ENCODE data around the gene TRIM65. TPM values are rescaled to one million over a fixed set of nuclear protein-coding genes. Genes with fewer than 3 reads are reported as not detected.
A peak's percentile ranks its signal among the peaks of the same experiment; 100 is the strongest.
"Not testable (repeated sequence)": the region's sequence is repeated elsewhere in the genome, so short reads cannot be mapped to it uniquely, and the experiment has no call there.

TRIM65 gene
- total RNA-seq, 1 experiment from 2014 or later, result 49.4 TPM

DNA sequence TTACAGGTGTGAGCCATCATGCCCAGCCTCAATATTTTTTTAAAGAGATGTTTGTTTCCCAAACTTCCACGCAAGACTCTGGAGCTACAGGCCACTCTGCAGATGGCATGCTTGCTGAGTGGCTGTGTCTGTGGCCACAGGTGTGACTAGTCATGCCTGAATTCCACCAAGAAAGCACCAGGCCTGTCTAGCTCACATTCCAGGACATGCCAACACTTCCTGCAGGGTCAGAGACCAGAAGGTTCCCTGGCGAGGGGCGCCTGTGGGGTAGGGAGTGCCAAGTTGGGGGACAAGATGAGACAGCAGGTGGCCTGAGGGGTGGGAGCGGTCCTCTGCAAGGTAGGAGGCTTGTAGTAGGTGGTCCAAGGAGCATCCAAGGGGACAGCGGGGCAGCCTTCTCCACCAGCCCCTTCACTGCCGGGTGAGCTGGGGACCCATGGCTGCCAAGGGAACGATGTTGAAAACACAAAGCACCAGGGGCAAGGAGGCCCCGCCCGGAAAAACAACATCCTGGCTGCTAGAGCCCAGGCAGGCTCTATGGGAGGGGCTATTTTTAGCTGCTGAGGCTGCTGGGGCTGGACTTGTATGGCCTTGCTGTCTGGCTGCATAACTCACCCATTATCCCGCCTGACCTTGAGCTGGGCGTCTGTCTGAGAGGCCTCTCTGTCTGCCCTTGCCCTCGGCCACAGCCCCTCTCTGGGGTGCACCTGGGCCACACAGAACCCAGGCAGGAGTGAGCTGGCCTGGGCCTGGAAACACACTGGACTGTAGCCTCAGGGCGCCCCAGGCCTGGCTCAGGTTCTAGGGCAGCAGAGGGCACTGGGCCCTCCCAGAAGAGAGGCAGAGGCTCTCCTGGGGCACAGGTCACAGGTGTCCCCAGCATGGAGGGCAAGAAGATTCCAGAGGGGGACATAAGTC lies 24.1 kb downstream of the TRIM65 start:
- peak; percentile 84 for DNase-seq
- H3K27me3 ChIP-seq, result no peaks in the 10 kb centered on the region
- no peak overlapping the region for H3K4me3 ChIP-seq
- H3K9me3 ChIP-seq, result no peaks in the 10 kb centered on the region
- peaks cover 24% of the 10 kb centered on the region for H3K36me3 ChIP-seq

DNA sequence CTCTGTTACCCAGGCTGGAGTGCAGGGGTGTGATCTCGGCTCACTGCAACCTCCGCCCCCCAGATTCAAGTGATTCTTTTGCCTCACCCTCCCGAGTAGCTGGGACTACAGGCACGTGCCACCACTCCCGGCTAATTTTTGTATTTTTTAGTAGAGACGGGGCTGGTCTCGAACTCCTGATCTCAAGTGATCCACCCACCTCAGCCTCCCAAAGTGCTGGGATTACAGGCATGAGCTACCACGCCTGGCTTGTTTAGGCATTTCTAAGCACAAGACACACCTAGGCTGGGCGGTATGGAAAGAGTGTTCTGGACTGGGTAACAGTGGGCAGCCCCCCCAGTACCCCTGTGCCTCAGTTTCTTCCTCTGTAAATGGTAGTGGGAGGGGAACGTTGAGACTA lies 26.5 kb downstream of the TRIM65 start:
- not testable (repeated sequence) for H3K9me3 ChIP-seq, H3K27me3 ChIP-seq, DNase-seq, H3K4me3 ChIP-seq
- H3K36me3 ChIP-seq, result peaks cover 11% of the 10 kb centered on the region

DNA sequence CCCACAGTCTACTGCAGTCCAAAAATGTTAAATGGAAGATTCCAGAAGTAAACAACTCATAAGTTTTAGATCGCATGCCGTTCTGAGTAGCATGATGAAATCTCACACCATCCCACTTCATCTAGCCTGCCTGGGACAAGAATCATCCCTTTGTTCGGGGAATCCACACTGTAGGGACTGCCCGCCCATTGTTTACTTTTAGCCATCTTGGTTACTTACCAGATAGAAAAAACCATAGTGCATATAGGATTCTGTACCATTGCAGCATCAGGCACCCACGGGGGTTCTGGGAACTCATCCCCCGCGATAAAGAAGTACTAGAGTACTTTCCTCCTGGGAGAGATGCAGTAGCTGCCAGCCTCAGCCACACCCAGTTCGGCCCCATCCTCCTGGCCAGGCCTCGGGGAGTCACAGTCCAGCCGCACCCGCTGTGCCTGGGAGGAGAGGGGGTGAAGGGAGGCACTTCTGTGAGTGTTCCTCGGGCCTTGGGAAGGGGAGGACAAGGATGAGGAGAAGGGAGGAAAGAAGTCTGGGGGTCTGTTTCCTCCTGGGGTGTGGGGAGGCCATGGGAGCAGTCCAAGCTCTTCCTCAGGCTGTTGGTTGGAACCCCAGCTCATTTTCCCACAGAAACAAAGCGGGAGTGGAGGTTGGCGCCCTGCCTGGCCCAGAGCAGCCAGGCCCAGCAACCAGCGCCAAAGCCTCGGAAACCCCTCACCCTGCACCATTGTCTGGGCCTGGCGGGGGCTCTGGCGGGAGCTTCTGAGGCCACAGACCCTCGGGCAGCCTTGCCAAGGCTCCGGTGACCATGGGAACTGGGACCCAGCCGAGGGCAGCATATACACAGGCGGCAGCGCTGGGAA lies 27.2 kb downstream of the TRIM65 start:
- no peaks in the 10 kb centered on the region for H3K27me3 ChIP-seq
- peak; percentile 89 for DNase-seq
- H3K9me3 ChIP-seq, result no peaks in the 10 kb centered on the region
- H3K36me3 ChIP-seq, result peaks cover 7% of the 10 kb centered on the region
- peak overlapping the region; percentile 8 for H3K4me3 ChIP-seq

- not testable (repeated sequence) for DNase-seq
These were observed 27.9 kb downstream of the TRIM65 start for GRCh38 chr17:75868730-75869281.

DNA sequence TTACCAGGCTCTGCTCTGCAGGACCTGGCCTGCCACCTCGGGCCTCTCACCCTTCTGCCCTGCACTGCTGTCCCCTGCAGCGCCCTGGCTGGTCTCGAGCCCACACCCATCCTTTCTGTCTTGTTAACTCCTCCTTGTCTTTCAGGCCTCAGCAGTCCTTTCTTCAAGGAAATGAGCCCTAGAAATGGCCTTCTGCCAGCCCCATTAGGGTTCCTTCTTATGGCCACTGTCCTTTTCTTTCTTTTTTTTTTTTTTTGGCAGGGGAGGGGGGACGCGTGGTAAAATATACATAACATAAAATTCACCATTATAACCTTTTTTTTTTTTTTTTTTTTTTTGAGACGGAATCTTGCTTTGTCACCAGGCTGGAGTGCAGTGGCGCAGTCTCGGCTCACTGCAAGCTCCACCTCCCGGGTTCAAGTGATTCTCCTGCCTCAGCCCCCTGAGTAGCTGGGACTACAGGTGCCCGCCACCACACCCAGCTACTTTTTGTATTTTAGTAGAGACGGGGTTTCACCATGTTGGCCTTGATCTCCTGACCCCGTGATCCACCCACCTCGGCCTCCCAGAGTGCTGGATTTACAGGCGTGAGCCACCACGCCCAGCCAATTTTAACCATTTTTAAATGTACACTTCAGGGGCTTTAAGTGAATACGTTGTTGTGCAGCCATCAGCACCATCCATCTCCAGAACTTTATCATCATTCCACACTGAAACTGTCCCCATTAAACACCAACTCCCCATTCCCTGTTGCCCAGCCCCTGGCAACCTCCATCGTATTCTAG lies 31.2 kb downstream of the TRIM65 start:
- H3K36me3 ChIP-seq, H3K4me3 ChIP-seq, DNase-seq, H3K9me3 ChIP-seq, H3K27me3 ChIP-seq: not testable (repeated sequence)

More at GRCh38 chr17:75868730-75869281, 27.9 kb downstream of the TRIM65 start:
- not testable (repeated sequence) for H3K4me3 ChIP-seq, H3K9me3 ChIP-seq, H3K36me3 ChIP-seq, H3K27me3 ChIP-seq

GRCh38 chr17:75864887-75865286 lies 31.9 kb downstream of the TRIM65 start:
- not testable (repeated sequence) for DNase-seq, H3K4me3 ChIP-seq

DNA sequence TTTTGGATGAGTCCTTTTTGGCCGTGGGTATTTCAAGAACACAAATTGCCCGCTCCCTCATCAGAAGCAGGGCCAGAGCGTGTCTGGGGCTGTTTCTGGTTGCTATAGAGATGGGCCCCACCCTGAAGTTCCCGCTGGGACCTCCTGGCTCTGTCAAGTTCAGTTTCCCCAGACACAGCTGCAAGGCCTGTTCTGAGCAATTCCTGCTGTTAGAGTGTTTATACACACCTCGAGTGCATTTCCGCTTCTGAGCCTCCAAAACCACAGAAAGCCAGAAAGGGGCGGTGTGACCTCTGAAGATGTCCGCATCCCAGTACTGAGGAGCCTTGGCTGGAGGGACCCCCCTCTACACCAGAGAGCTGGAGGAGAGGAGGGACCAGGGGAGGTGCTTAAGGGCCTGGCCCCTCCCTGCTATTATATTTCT lies 32.3 kb downstream of the TRIM65 start:
- H3K27me3 ChIP-seq, result no peaks in the 10 kb centered on the region
- H3K36me3 ChIP-seq, result no peaks in the 10 kb centered on the region
- DNase-seq, result peak; percentile 78
- no peak overlapping the region for H3K4me3 ChIP-seq
- H3K9me3 ChIP-seq, result no peaks in the 10 kb centered on the region

More at GRCh38 chr17:75864887-75865286, 31.9 kb downstream of the TRIM65 start:
- H3K27me3 ChIP-seq, H3K36me3 ChIP-seq, H3K9me3 ChIP-seq: not testable (repeated sequence)

DNA sequence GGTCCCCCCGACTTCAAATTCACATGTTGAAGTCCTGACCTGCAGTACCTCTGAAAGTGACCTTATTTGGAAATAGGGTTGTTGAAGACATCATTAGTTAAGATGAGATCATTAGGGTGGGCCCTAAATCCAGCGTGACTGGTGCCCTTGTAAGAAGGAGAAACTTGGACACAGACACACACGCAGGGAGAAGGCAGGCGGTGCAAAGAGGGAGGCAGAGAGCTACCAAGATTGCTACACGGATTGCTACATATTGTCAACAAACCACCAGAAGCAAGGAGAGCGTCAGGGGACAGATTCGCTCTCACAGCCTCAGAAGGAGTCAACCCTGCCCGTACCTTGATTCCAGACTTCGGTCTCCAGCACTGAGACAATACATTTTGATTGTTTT lies 34.8 kb downstream of the TRIM65 start:
- Histone ChIP-seq H3K36me3 (no peaks in the 10 kb centered on the region), H3K27me3 (no peaks in the 10 kb centered on the region), H3K4me3 (no peak overlapping the region), H3K9me3 (no peaks in the 10 kb centered on the region)
- DNase-seq, result no peak

DNA sequence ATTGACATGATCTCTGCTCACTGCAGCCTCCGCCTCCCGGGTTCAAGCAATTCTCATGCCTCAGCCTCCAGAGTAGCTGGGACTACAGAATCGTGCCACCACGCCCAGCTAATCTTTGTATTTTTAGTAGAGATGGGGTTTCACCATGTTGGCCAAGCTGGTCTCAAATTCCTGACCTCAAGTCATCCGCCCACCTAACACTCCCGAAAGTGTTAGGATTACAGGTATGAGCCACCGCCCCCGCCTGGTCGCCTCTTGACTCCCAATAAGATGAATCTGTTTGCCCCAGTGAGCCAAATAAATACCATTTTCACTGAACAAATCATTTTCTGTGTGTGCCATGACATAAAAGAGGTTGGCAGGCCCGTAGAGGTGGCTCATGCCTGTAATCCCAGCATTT lies 37.4 kb downstream of the TRIM65 start:
- DNase-seq, H3K4me3 ChIP-seq, H3K9me3 ChIP-seq, H3K36me3 ChIP-seq, H3K27me3 ChIP-seq: not testable (repeated sequence)

GRCh38 chr17:75856062-75856756 lies 40.5 kb downstream of the TRIM65 start:
- H3K9me3 ChIP-seq, result no peaks in the 10 kb centered on the region
- H3K4me3 ChIP-seq, result peak overlapping the region; percentile 93
- peak; percentile 53 for DNase-seq
- no peaks in the 10 kb centered on the region for H3K27me3 ChIP-seq
- H3K36me3 ChIP-seq, result peaks cover 3% of the 10 kb centered on the region

- H3K4me3 ChIP-seq, result peak within 1 kb of the TSS; percentile 93
- H3K27me3 ChIP-seq, result no peaks in the 10 kb centered on the region
- peak; percentile 99 for DNase-seq
- H3K9me3 ChIP-seq, result no peaks in the 10 kb centered on the region
- H3K36me3 ChIP-seq, result peaks cover 10% of the 10 kb centered on the region
These were observed 41.3 kb downstream of the TRIM65 start, which contains the start of gene WBP2 for GRCh38 chr17:75855310-75856061. WBP2 (minus strand) TSS chr17:75855335; CDS start chr17:75855297, 38 bp downstream.

DNA sequence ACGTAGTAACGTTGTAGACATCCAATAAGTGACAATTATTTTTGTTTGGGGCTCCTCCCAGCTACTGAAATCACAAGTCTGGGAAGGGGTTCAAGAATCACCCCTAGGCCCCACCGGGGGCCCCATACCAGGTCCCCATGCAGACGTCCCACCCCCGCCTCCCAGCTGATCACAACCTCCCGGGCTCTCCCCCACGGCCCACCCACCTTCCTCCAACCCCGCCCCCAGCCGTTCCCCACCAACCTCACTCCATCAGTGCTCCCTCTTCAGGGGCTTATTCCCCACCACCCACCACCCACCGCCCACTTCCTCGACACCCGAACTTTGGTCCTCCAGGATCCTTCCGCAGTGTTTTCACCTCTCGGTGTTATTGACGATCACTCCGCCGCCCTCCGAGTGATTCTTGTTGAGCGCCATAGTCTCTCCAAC lies 41.9 kb downstream of the TRIM65 start:
- no peaks in the 10 kb centered on the region for H3K9me3 ChIP-seq
- peak overlapping the region; percentile 93 for H3K4me3 ChIP-seq
- no peak for DNase-seq
- H3K36me3 ChIP-seq, result peaks cover 13% of the 10 kb centered on the region
- H3K27me3 ChIP-seq, result no peaks in the 10 kb centered on the region

- Histone ChIP-seq H3K36me3 (peaks cover 13% of the 10 kb centered on the region), H3K4me3 (peak overlapping the region; percentile 93), H3K27me3 (no peaks in the 10 kb centered on the region), H3K9me3 (no peaks in the 10 kb centered on the region)
- peak; percentile 44 for DNase-seq
These were observed 42.5 kb downstream of the TRIM65 start for GRCh38 chr17:75854101-75854748.

DNA sequence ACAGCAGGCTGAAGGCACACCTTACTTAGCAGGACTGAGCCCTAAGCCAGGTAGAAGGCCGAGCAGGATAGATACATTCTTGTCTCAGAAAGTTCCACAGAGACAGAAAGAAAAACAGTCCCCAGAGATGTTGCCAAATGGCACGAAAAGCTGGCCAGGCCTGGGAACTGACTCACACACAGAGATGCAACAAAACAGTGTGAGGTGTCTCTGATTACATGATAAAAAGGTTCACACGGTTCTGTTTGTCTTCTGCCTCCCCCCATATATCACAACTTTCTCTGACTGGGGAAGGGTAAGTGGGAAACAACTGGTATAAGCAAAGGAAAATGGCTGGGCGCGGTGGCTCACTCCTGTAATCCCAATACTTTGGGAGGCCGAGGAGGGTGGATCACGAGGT lies 43.3 kb downstream of the TRIM65 start:
- Histone ChIP-seq H3K27me3 (no peaks in the 10 kb centered on the region), H3K36me3 (peaks cover 13% of the 10 kb centered on the region), H3K9me3 (no peaks in the 10 kb centered on the region), H3K4me3 (no peak overlapping the region)
- DNase-seq, result peak; percentile 49

DNA sequence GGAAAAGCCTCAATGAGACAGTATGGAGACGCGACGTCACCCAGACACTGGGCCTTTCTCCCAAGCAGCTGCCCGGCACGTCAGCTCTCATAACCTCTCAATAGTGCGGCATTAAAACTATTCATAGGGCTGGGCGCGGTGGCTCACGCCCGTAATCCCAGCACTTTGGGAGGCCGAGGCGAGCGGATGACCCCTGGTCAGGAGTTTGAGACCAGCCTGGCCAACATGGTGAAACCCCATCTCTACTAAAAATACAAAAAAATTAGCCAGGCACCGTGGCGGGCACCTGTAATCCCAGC lies 45.1 kb downstream of the TRIM65 start:
- not testable (repeated sequence) for H3K9me3 ChIP-seq, H3K4me3 ChIP-seq, H3K27me3 ChIP-seq, DNase-seq
- peaks cover 29% of the 10 kb centered on the region for H3K36me3 ChIP-seq

Measured in MG63 (cell line).